H1 (cell line): ENCODE data around the gene PPP1R1C.

Experiments
- CHD1 ChIP-seq: IDR thresholded peaks from 2 replicates; pipeline ENCODE4 v1.6.1; 2012; ENCODE audit warnings: low read depth, low read length, improper control_type of control experiment
- EP300 ChIP-seq, 2 experiments: IDR thresholded peaks; 1 replicate in 1 of 2; 2 replicates in 1 of 2; pipeline ENCODE4 v1.6.1; 2011 to 2012; ENCODE audit warnings: low read depth in 2 of 2, low read length in 2 of 2, mild to moderate bottlenecking in 2 of 2, borderline replicate concordance in 1 of 2, inconsistent platforms in 1 of 2, moderate library complexity in 1 of 2
- EZH2 ChIP-seq: fragments of 200-600 bp; sonication (generic); IDR thresholded peaks from 2 replicates; pipeline ENCODE4 v1.7.1; 2012; ENCODE audit warnings: low read depth, mild to moderate bottlenecking, moderate library complexity, low read length, inconsistent platforms; ENCODE audit not compliant: severe bottlenecking
- JUN ChIP-seq: IDR thresholded peaks from 2 replicates; pipeline ENCODE4 v1.6.1; 2011; ENCODE audit warnings: low read depth, mild to moderate bottlenecking, improper control_type of control experiment, low read length
- RAD21 ChIP-seq, 2 experiments: IDR thresholded peaks in 1 of 2; conservative IDR thresholded peaks in 1 of 2; 2 replicates each; pipeline ENCODE4 v1.6.1; 2011; ENCODE audit warnings: low read depth in 2 of 2, low read length in 2 of 2, improper control_type of control experiment in 1 of 2, inconsistent platforms in 1 of 2, mild to moderate bottlenecking in 1 of 2, moderate library complexity in 1 of 2
- SIRT6 ChIP-seq: IDR thresholded peaks from one replicate; pipeline ENCODE4 v1.7.1; 2012; ENCODE audit warnings: low read length, inconsistent platforms
- SRF ChIP-seq: IDR thresholded peaks from 2 replicates; pipeline ENCODE4 v1.6.1; 2011; ENCODE audit warnings: mild to moderate bottlenecking, low read depth, low read length, moderate library complexity
- TCF12 ChIP-seq: IDR thresholded peaks from 2 replicates; pipeline ENCODE4 v1.6.1; 2011; ENCODE audit warnings: low read depth, mild to moderate bottlenecking, low read length
- TF ChIP-seq, protein P1 (sequence below), 3 experiments: IDR thresholded peaks; 1 replicate in 2 of 3; 2 replicates in 1 of 3; pipeline versions ENCODE4 v1.5.1 to v1.6.1; 2011; ENCODE audit warnings: low read length in 3 of 3, mild to moderate bottlenecking in 3 of 3, inconsistent platforms in 2 of 3, low read depth in 1 of 3, moderate library complexity in 1 of 3; ENCODE audit not compliant: insufficient read depth in 1 of 3; ENCODE audit errors: control extremely low read depth in 1 of 3

DNA sequence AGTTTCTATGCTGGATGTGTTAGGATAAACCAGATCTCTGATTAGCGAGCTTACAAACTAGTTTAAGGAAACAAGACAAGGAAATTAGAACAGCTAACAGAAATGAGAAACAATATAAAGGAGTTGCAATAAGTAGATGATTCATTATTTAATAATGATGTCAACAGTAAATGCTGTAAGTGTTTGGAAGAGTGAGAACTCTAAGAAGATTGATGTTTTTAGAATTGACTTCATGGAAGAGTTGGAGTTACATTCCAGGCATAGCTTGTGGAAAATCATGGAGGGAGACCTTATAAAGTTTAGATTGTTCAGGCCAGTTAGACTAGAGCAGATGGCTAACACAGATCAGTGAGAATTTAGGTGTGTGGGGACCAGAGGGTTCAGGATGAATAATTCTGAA, 32.6 kb downstream of the PPP1R1C start:
- TF ChIP-seq EZH2, result no peak
- no peak for TF ChIP-seq SIRT6
- TF ChIP-seq EP300 (IDR thresholded peaks at IDR 0.05; ENCODE audit: borderline replicate concordance in 1 of 2, low read depth in 2 of 2, low read length in 2 of 2), result no peak
- TF ChIP-seq TCF12, result no peak
- no peak for TF ChIP-seq SRF
- TF ChIP-seq JUN, result no peak
- TF ChIP-seq CHD1, result no peak
- TF ChIP-seq, protein P1, sequence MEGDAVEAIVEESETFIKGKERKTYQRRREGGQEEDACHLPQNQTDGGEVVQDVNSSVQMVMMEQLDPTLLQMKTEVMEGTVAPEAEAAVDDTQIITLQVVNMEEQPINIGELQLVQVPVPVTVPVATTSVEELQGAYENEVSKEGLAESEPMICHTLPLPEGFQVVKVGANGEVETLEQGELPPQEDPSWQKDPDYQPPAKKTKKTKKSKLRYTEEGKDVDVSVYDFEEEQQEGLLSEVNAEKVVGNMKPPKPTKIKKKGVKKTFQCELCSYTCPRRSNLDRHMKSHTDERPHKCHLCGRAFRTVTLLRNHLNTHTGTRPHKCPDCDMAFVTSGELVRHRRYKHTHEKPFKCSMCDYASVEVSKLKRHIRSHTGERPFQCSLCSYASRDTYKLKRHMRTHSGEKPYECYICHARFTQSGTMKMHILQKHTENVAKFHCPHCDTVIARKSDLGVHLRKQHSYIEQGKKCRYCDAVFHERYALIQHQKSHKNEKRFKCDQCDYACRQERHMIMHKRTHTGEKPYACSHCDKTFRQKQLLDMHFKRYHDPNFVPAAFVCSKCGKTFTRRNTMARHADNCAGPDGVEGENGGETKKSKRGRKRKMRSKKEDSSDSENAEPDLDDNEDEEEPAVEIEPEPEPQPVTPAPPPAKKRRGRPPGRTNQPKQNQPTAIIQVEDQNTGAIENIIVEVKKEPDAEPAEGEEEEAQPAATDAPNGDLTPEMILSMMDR (IDR thresholded peaks at IDR 0.05; ENCODE audit: control extremely low read depth in 1 of 3, insufficient read depth in 1 of 3, low read depth in 1 of 3, low read length in 3 of 3), result no peak
- TF ChIP-seq RAD21 (IDR thresholded peaks at IDR 0.05 in 1 of 2, conservative IDR thresholded peaks at IDR 0.05 in 1 of 2; ENCODE audit: low read depth in 2 of 2, low read length in 2 of 2), result no peak
